CD4-positive, alpha-beta T cell treated with Interleukin-2 at 100 ng/mL for 4 hours (primary cell): ENCODE measurements around the gene SMYD3.
"Not testable (repeated sequence)": the region's sequence is repeated elsewhere in the genome, so short reads cannot be mapped to it uniquely, and the experiment has no call there.

Source experiments
- DNase-seq: peaks from one replicate; pipeline ENCODE4 v3.0.0-alpha.2; 2020; ENCODE audit warnings: low spot score

SMYD3 gene

GRCh38 chr1:246024118-246024517 lies 483.0 kb downstream of the SMYD3 start:
- not testable (repeated sequence) for DNase-seq

- no peak for DNase-seq
Observed at GRCh38 chr1:246020211-246020954, 486.7 kb downstream of the SMYD3 start.

GRCh38 chr1:246018146-246018545 lies 488.9 kb downstream of the SMYD3 start:
- no peak for DNase-seq

- DNase-seq: peak; percentile 26
Observed at GRCh38 chr1:246012341-246012740, 494.7 kb downstream of the SMYD3 start.

- DNase-seq: no peak
Observed at GRCh38 chr1:246010386-246010785, 496.7 kb downstream of the SMYD3 start.

- DNase-seq: no peak
Observed at GRCh38 chr1:246008363-246008831, 498.7 kb downstream of the SMYD3 start.

GRCh38 chr1:246005067-246005466 lies 502.0 kb downstream of the SMYD3 start:
- DNase-seq: no peak

GRCh38 chr1:246004301-246004700 lies 502.8 kb downstream of the SMYD3 start:
- no peak for DNase-seq

GRCh38 chr1:246003442-246003730 lies 503.7 kb downstream of the SMYD3 start:
- DNase-seq: no peak

- DNase-seq: peak; percentile 80
Observed at GRCh38 chr1:246002725-246003441, 504.2 kb downstream of the SMYD3 start.

GRCh38 chr1:246001837-246002230 lies 505.2 kb downstream of the SMYD3 start:
- no peak for DNase-seq

- no peak for DNase-seq
Observed at GRCh38 chr1:246001142-246001836, 505.8 kb downstream of the SMYD3 start.

GRCh38 chr1:246000638-246001015 lies 506.5 kb downstream of the SMYD3 start:
- no peak for DNase-seq

- no peak for DNase-seq
Observed at GRCh38 chr1:245999697-246000637, 507.1 kb downstream of the SMYD3 start.

- DNase-seq: no peak
Observed at GRCh38 chr1:245997471-245998258, 509.4 kb downstream of the SMYD3 start.

GRCh38 chr1:245996811-245997210 lies 510.3 kb downstream of the SMYD3 start:
- no peak for DNase-seq

GRCh38 chr1:245995474-245995873 lies 511.6 kb downstream of the SMYD3 start:
- DNase-seq: no peak

GRCh38 chr1:245991266-245991665 lies 515.8 kb downstream of the SMYD3 start:
- DNase-seq: no peak

- DNase-seq: no peak
Observed at GRCh38 chr1:245990315-245991022, 516.6 kb downstream of the SMYD3 start.

GRCh38 chr1:245988393-245989078 lies 518.5 kb downstream of the SMYD3 start:
- DNase-seq: no peak
